SH-SY5Y (cell line): ENCODE data around the gene AAK1.

ENCODE experiments used
- GATA2 ChIP-seq: IDR thresholded peaks from 2 replicates; pipeline ENCODE4 v1.6.1; 2011; ENCODE audit warnings: mild to moderate bottlenecking, low read depth, low read length
- GATA3 ChIP-seq: IDR thresholded peaks from 2 replicates; pipeline ENCODE4 v1.6.1; 2011; ENCODE audit warnings: low read depth, mild to moderate bottlenecking, low read length, moderate library complexity

DNA sequence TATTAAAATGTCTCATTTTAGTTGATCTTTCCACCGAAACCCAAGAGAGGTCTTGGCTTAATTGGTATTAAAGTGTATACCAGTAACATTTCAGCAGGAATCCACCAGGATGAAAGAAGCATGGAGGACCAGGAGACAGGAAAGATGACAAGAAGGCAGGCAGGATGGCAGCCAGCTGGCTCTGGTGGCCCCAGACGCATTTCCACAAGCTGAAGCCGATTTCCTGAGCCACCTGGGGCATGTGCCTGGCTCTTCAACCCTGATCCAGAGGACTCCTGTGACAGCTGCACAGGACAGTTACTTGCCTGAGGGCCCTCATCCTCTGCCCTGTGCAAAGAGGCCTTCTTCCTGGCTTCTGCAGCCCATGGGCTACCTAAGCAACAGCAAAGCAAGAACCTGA, 149.4 kb downstream of the AAK1 start:
- TF ChIP-seq GATA2 (no peak), GATA3 (no peak)
